ENCODE results near the gene GON4L. TPM values are rescaled to one million over a fixed set of nuclear protein-coding genes. Genes with fewer than 3 reads are reported as not detected.
"Not testable (repeated sequence)": the region's sequence is repeated elsewhere in the genome, so short reads cannot be mapped to it uniquely, and the experiment has no call there.

The GON4L gene
- polyA plus RNA-seq, 2 of the 4 experiments (the other 2 are of a cell fraction) = 15.3 to 23.1 TPM

GRCh38 chr1:155719703-155720102 lies 137.3 kb downstream of the GON4L start (continued):
- TF ChIP-seq MYC (IDR thresholded peaks at IDR 0.05; ENCODE audit: borderline replicate concordance, low read length) (no peak), HDAC2 (IDR thresholded peaks at IDR 0.05) (no peak), HOXA7 (CRISPR knock-in tag; IDR thresholded peaks at IDR 0.05) (no peak), NPAS2 (CRISPR knock-in tag; IDR thresholded peaks at IDR 0.05; ENCODE audit: borderline replicate concordance) (no peak), NFE2L2 (conservative IDR thresholded peaks at IDR 0.05; ENCODE audit: low read length) (no peak), JUNB (IDR thresholded peaks at IDR 0.05) (no peak), RARB (CRISPR knock-in tag; IDR thresholded peaks at IDR 0.05) (no peak), BHLHE40 (IDR thresholded peaks at IDR 0.05; ENCODE audit: low read depth, low read length) (no peak), SREBF2 (IDR thresholded peaks at IDR 0.05) (no peak), TP53 (CRISPR knock-in tag; IDR thresholded peaks at IDR 0.05) (no peak)

DNA sequence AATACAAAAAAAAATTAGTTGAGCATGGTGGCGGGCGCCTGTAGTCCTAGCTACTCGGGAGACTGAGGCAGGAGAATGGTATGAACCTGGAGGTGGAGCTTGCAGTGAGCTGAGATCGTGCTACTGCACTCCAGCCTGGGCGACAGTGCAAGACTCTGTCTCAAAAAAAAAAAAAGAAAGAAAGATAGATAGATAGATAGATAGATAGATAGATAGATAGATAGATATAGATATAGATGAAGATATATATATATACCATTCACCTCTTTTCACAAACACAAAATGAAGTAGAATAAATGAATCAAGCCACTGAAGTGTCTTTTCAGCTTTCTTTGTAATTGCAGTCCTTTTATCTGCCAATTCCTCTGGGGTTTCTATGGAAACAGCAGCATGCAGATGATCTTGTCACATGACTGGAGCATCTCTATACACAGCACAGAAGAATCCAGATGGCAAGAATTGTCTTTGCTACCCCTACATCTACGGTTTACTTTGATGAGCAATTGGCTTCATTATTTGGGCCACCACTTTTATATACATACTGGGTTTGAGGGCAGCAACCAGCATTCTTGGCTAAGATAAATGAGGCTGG lies 138.4 kb downstream of the GON4L start:
- H3K4me2 ChIP-seq; H3K27ac ChIP-seq; POLR2A ChIA-PET; H3K4me1 ChIP-seq; H3K4me3 ChIP-seq; ATAC-seq; H3K9me3 ChIP-seq; FAIRE-seq; DNase-seq (ENCODE audit: low read depth in 1 of 2, low spot score in 1 of 2): not testable (repeated sequence)
- 88% methylated on average over 6 of the region's 6 CpGs for WGBS (ENCODE audit: missing lambda C conversion rate)
- CTCF ChIA-PET = interaction anchor here (0.6 to 1.4 kb wide), 2 partner anchors 11 to 315 kb away, joined by 3 read pairs; no protein-coding TSS in a partner anchor

DNA sequence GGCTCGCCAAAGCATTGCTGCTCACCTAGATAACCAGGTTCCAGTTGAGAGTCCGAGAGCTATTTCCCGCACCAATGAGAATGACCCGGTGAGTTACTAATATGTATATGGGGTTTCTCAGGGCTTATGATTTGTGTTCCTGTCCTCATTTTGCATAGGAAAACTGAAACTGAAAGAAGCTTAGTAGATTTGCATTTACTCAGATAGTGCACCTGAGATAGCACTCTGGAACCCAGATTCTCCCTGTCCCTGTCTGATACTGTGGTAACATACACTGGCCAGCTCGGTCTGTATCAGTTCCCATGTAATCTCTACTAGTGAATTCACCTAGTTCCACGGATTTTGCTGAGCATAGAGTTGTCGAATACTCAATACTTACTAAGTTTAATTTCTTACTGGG lies 140.0 kb downstream of the GON4L start:
- Histone ChIP-seq H3K27ac (no peak overlapping the region), H3K4me1 (no peaks in the 10 kb centered on the region), H3K4me2 (no peak overlapping the region), H3K9me3 (no peaks in the 10 kb centered on the region), H3K4me3 (no peak overlapping the region)
- DNase-seq (ENCODE audit: low read depth in 1 of 2, low spot score in 1 of 2) (no peak), ATAC-seq (no peak), FAIRE-seq (no peak)
- WGBS (ENCODE audit: missing lambda C conversion rate) = 92% methylated on average over 7 of the region's 7 CpGs
- ChIA-PET POLR2A (no interaction called here), CTCF (interaction anchor here (0.6 kb wide), 1 partner anchor 82 kb away, joined by 4 read pairs; no protein-coding TSS in a partner anchor)
- TF ChIP-seq RCOR1 (IDR thresholded peaks at IDR 0.05; ENCODE audit: low read depth, low read length) = no peak

- Histone ChIP-seq H3K27ac (no peak overlapping the region), H3K9me3 (no peaks in the 10 kb centered on the region), H3K4me1 (no peaks in the 10 kb centered on the region), H3K4me3 (no peak overlapping the region), H3K4me2 (no peak overlapping the region)
- FAIRE-seq (no peak), ATAC-seq (no peak), DNase-seq (ENCODE audit: low read depth in 1 of 2, low spot score in 1 of 2) (no peak)
- WGBS (ENCODE audit: missing lambda C conversion rate) = 98% methylated on average over 5 of the region's 5 CpGs
- ChIA-PET POLR2A (no interaction called here), CTCF (interaction anchor here (1.4 to 1.7 kb wide), 3 partner anchors 9 to 67 kb away, joined by 3 to 5 read pairs (median 4); no protein-coding TSS in a partner anchor)
- TF ChIP-seq EHMT2 (IDR thresholded peaks at IDR 0.05; ENCODE audit: low read depth) (no peak), CHD2 (IDR thresholded peaks at IDR 0.05; ENCODE audit: low read length, partially characterized antibody) (no peak), CBX8 (IDR thresholded peaks at IDR 0.05) (no peak), FOSL2 (IDR thresholded peaks at IDR 0.05) (no peak), FOSL2 (CRISPR knock-in tag; IDR thresholded peaks at IDR 0.05) (no peak), MAZ (IDR thresholded peaks at IDR 0.05; ENCODE audit: borderline replicate concordance, low read depth, low read length) (no peak), HOXA7 (CRISPR knock-in tag; IDR thresholded peaks at IDR 0.05) (no peak), TFCP2L1 (CRISPR knock-in tag; IDR thresholded peaks at IDR 0.05) (no peak), REST (IDR thresholded peaks at IDR 0.05) (no peak), CEBPB (IDR thresholded peaks at IDR 0.05) (no peak), NR3C1 (IDR thresholded peaks at IDR 0.05) (no peak), KDM1A (IDR thresholded peaks at IDR 0.05; ENCODE audit: low read depth) (no peak), TP53 (CRISPR knock-in tag; IDR thresholded peaks at IDR 0.05) (no peak)
- TF ChIP-seq, protein P1, sequence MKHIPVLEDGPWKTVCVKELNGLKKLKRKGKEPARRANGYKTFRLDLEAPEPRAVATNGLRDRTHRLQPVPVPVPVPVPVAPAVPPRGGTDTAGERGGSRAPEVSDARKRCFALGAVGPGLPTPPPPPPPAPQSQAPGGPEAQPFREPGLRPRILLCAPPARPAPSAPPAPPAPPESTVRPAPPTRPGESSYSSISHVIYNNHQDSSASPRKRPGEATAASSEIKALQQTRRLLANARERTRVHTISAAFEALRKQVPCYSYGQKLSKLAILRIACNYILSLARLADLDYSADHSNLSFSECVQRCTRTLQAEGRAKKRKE (CRISPR knock-in tag; IDR thresholded peaks at IDR 0.05; ENCODE audit: low read depth) = no peak
- TF ChIP-seq, protein P2, sequence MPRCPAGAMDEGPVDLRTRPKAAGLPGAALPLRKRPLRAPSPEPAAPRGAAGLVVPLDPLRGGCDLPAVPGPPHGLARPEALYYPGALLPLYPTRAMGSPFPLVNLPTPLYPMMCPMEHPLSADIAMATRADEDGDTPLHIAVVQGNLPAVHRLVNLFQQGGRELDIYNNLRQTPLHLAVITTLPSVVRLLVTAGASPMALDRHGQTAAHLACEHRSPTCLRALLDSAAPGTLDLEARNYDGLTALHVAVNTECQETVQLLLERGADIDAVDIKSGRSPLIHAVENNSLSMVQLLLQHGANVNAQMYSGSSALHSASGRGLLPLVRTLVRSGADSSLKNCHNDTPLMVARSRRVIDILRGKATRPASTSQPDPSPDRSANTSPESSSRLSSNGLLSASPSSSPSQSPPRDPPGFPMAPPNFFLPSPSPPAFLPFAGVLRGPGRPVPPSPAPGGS (IDR thresholded peaks at IDR 0.05) = no peak
Observed at GRCh38 chr1:155715777-155716176, 141.2 kb downstream of the GON4L start.

DNA sequence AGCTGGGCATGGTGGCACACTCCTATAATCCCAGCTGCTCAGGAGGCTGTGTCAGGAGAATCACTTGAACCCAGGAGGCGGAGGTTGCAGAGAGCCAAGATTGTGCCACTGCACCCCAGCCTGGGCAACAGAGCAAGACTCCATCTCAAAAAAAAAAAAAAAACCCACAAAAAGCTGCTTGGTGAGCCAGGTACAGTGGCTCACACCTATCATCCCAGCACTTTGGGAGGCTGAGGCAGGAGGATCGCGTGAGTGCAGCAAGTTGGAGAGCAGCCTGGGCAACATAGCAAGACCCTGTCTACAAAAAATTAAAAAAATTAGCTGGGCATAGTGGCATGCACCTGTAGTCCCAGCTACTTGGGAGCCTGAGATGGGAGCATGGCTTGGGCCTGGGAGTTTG lies 142.0 kb downstream of the GON4L start:
- DNase-seq (ENCODE audit: low read depth in 1 of 2, low spot score in 1 of 2); FAIRE-seq; H3K4me3 ChIP-seq; H3K27ac ChIP-seq; H3K9me3 ChIP-seq; ATAC-seq; H3K4me2 ChIP-seq; H3K4me1 ChIP-seq; POLR2A ChIA-PET: not testable (repeated sequence)
- CTCF ChIA-PET = interaction anchor here (0.6 to 1.7 kb wide), 8 partner anchors 8 to 478 kb away, joined by 3 to 5 read pairs (median 3); no protein-coding TSS in a partner anchor
- WGBS (ENCODE audit: missing lambda C conversion rate) = 84% methylated on average over 3 of the region's 3 CpGs

Measured in A549 (cell line).